Cardiac fibroblast (primary cell): Measurements from ENCODE around the gene BCL2.

Experiments used
- DNase-seq, 2 donors: peaks; one replicate each; pipeline versions ENCODE4 v3.0.0 to v3.0.0-alpha.2; 2010; ENCODE audit warnings: low read depth in 2 of 2
- H3K4me3 ChIP-seq, 2 donors: replicated peaks in 1 of 2; 1 replicate in 1 of 2; 2 replicates in 1 of 2; pipeline ENCODE4 v1.5.1; 2011; ENCODE audit warnings: low read depth in 2 of 2, low read length in 2 of 2, mild to moderate bottlenecking in 2 of 2, moderate library complexity in 1 of 2
- CTCF ChIP-seq: IDR thresholded peaks from one replicate; pipeline ENCODE4 v1.5.1; 2011; ENCODE audit warnings: low read depth, mild to moderate bottlenecking, low read length, inconsistent platforms

The BCL2 gene

GRCh38 chr18:63083020-63083531 is 236.5 kb downstream of the BCL2 start:
- no peak overlapping the region for H3K4me3 ChIP-seq
- peak; percentile 32 to 42 for DNase-seq
- no peak for TF ChIP-seq CTCF

GRCh38 chr18:63082366-63083019 is 237.1 kb downstream of the BCL2 start:
- TF ChIP-seq CTCF = no peak
- DNase-seq = no peak
- no peak overlapping the region for H3K4me3 ChIP-seq

- H3K4me3 ChIP-seq = no peak overlapping the region
- no peak for TF ChIP-seq CTCF
- no peak for DNase-seq
Measured at GRCh38 chr18:63079114-63079513, 240.5 kb downstream of the BCL2 start.

GRCh38 chr18:63078471-63078870 is 241.1 kb downstream of the BCL2 start:
- no peak overlapping the region for H3K4me3 ChIP-seq
- DNase-seq = no peak
- TF ChIP-seq CTCF = no peak

GRCh38 chr18:63074981-63075404 is 244.6 kb downstream of the BCL2 start:
- peak; percentile 30 to 42 for DNase-seq
- peak overlapping the region; percentile 40 to 42 for H3K4me3 ChIP-seq
- TF ChIP-seq CTCF = no peak

GRCh38 chr18:63073481-63073880 is 246.1 kb downstream of the BCL2 start:
- DNase-seq = no peak
- H3K4me3 ChIP-seq = no peak overlapping the region
- no peak for TF ChIP-seq CTCF
